ENCODE results near the gene SLC38A9. TPM values are rescaled to one million over a fixed set of nuclear protein-coding genes. Genes with fewer than 3 reads are reported as not detected.

The SLC38A9 gene
- total RNA-seq, 2 donors from 2014 or later: 38.5 to 41.7 TPM

DNA sequence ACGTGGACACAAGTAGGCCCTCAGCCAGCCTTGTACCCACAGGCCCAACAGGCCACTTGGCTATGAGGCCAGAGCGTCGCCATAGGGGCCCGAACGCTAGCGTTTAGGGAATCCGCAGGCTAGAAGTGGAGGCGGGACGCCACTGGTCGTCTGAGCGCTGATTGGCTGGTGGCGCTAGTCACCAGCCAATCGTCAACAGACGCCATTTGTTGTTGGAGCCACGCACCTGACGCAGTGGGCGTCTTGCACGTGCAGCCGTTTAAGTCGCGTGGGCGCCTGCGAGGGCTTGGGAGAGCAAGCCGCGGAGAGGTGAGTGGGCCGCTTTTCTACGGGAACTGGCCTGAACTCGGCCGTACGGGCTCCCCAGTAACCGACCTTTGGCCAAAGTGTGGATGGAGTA lies 25.7 kb upstream of the SLC38A9 start, which contains the start of gene DDX4:
Gene DDX4, plus strand, starts transcription at position 269 of the 400 bp plus-strand sequence. CDS start 903 bp downstream, outside the sequence.
- no peaks in the 10 kb centered on the region for H3K27me3 ChIP-seq (ENCODE audit: control insufficient read depth, insufficient read depth, low read length, poor library complexity, severe bottlenecking)
- no peak within 1 kb of the TSS for H3K4me3 ChIP-seq (ENCODE audit: low read length)
- Mint-ChIP-seq H3K4me1 (peaks cover 4% of the 10 kb centered on the region), H3K27me3 (ENCODE audit: insufficient read depth) (peaks cover 2% of the 10 kb centered on the region), H3K9me3 (peaks cover 5% of the 10 kb centered on the region), H3K36me3 (ENCODE audit: low read depth) (no peaks in the 10 kb centered on the region), H3K4me3 (no peak within 1 kb of the TSS), H3K27ac (no peak within 1 kb of the TSS)
- no peaks in the 10 kb centered on the region for H3K9me3 ChIP-seq (ENCODE audit: control insufficient read depth, low read length)
- DNase-seq: no peak
- WGBS, 2 experiments (ENCODE audit: insufficient coverage in 1 of 2, insufficient read length in 1 of 2): 95% methylated on average over 23 to 31 of the region's 31 CpGs
- H3K36me3 ChIP-seq (ENCODE audit: control insufficient read depth, insufficient read depth, low read length): no peaks in the 10 kb centered on the region
- H3K27ac ChIP-seq (ENCODE audit: low read depth, low read length): no peak within 1 kb of the TSS
- peaks cover under 1% of the 10 kb centered on the region for H3K4me1 ChIP-seq (ENCODE audit: control insufficient read depth, insufficient read depth, low read length)
- no peak within 1 kb of the TSS for H3K9ac ChIP-seq (ENCODE audit: extremely low read depth, low read length, poor library complexity, severe bottlenecking)
- TF ChIP-seq CTCF (conservative IDR thresholded peaks at IDR 0.05): no peak

- Histone ChIP-seq H3K27me3 (ENCODE audit: control insufficient read depth, insufficient read depth, low read length, poor library complexity, severe bottlenecking) (no peaks in the 10 kb centered on the region), H3K9ac (ENCODE audit: extremely low read depth, low read length, poor library complexity, severe bottlenecking) (no peak overlapping the region), H3K9me3 (ENCODE audit: control insufficient read depth, low read length) (no peaks in the 10 kb centered on the region), H3K4me3 (ENCODE audit: low read length) (no peak overlapping the region), H3K4me1 (ENCODE audit: control insufficient read depth, insufficient read depth, low read length) (no peaks in the 10 kb centered on the region), H3K36me3 (ENCODE audit: control insufficient read depth, insufficient read depth, low read length) (no peaks in the 10 kb centered on the region), H3K27ac (ENCODE audit: low read depth, low read length) (no peak overlapping the region)
- Mint-ChIP-seq H3K36me3 (ENCODE audit: low read depth) (no peaks in the 10 kb centered on the region), H3K9me3 (peaks cover 5% of the 10 kb centered on the region), H3K27ac (no peak overlapping the region), H3K4me1 (no peaks in the 10 kb centered on the region), H3K4me3 (no peak overlapping the region), H3K27me3 (ENCODE audit: insufficient read depth) (peaks cover 2% of the 10 kb centered on the region)
- DNase-seq: no peak
- no peak for TF ChIP-seq CTCF (conservative IDR thresholded peaks at IDR 0.05)
- WGBS, 2 experiments (ENCODE audit: insufficient coverage in 1 of 2, insufficient read length in 1 of 2): no CpG with 5 or more reads among the region's 1 CpG
Measured at GRCh38 chr5:55734658-55735057, 22.5 kb upstream of the SLC38A9 start.

DNA sequence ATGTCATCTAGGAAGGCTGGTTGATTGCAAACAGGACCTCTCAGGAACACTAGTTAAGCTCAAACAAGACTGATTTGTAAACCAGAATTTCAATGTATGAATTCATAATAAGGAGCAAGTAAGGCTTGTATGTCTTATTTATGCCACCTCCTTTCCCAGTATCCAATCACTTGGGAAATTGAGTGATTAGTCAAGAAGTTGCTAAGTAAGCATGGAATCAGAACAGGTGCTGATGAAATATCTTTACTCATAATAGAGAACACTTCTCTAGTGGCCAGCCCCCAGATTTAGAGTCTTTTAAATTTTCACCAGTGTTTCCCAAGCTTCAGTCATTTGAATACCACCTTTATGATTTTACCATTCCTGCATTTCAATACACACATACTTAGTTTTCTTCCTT lies 20.5 kb upstream of the SLC38A9 start:
- no peak for DNase-seq
- Histone ChIP-seq H3K4me3 (ENCODE audit: low read length) (no peak overlapping the region), H3K4me1 (ENCODE audit: control insufficient read depth, insufficient read depth, low read length) (no peaks in the 10 kb centered on the region), H3K27me3 (ENCODE audit: control insufficient read depth, insufficient read depth, low read length, poor library complexity, severe bottlenecking) (no peaks in the 10 kb centered on the region), H3K36me3 (ENCODE audit: control insufficient read depth, insufficient read depth, low read length) (no peaks in the 10 kb centered on the region), H3K27ac (ENCODE audit: low read depth, low read length) (no peak overlapping the region), H3K9me3 (ENCODE audit: control insufficient read depth, low read length) (no peaks in the 10 kb centered on the region), H3K9ac (ENCODE audit: extremely low read depth, low read length, poor library complexity, severe bottlenecking) (no peak overlapping the region)
- Mint-ChIP-seq H3K27ac (no peak overlapping the region), H3K27me3 (ENCODE audit: insufficient read depth) (peaks cover 2% of the 10 kb centered on the region), H3K4me1 (no peaks in the 10 kb centered on the region), H3K36me3 (ENCODE audit: low read depth) (no peaks in the 10 kb centered on the region), H3K9me3 (peaks cover 1% of the 10 kb centered on the region), H3K4me3 (no peak overlapping the region)
- TF ChIP-seq CTCF (conservative IDR thresholded peaks at IDR 0.05): no peak

Data from endodermal cell (in vitro differentiated cells).